SKM-1 (cell line): Measurements from ENCODE around the gene NEGR1.

ENCODE experiments used
- DNase-seq: peaks from one replicate; lab custom pipeline; 2025; ENCODE audit not compliant: unreplicated experiment; lab: John Stamatoyannopoulos, UW

The NEGR1 gene

DNA sequence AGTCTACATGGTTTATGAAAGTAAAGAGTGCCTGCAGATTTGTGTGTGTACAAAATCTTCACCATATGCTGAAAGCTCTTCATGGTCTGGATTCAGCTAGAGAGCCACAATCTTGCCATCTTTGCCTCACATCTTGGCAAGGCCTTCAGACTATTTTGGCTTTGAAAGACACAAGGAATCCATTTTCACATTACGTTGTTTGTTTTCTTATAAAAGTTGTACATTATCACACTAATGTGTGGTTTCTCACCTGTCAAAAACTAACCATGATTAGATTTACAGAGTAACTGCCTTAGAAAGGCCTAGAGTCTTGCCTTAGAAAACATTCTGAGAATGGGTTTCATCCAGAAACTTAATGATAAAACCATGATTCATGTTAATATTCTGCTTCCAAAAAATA is 494.6 kb downstream of the NEGR1 start:
- DNase-seq = no peak

GRCh38 chr1:71786218-71786617 is 496.1 kb downstream of the NEGR1 start:
- no peak for DNase-seq

- DNase-seq = no peak
Measured at GRCh38 chr1:71785450-71785849, 496.9 kb downstream of the NEGR1 start.

GRCh38 chr1:71785000-71785399 is 497.3 kb downstream of the NEGR1 start:
- DNase-seq = no peak

GRCh38 chr1:71784241-71784640 is 498.1 kb downstream of the NEGR1 start:
- DNase-seq = no peak

DNA sequence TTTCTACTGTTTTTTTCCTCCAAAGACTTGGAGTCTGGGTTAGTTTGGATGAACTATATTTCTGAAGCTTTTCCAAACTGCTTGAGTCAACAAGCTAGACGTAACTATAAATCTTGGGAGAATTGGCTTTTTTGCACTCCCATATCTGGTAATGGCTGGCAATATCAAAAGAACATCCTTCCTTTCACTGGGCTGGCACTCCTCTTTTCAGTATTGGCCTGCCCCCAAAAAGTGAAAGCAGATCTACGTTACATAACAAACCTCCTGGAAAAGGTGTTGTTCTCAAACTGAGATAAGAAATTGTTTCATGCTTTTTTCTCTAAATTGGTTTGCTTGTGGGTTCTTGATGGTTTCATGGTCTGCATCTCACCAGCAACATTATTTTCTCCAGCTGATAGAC is 499.3 kb downstream of the NEGR1 start:
- DNase-seq = no peak

GRCh38 chr1:71781450-71781849 is 500.9 kb downstream of the NEGR1 start:
- DNase-seq = no peak

- DNase-seq = no peak
Measured at GRCh38 chr1:71780681-71781080, 501.7 kb downstream of the NEGR1 start.

GRCh38 chr1:71778940-71779339 is 503.4 kb downstream of the NEGR1 start:
- no peak for DNase-seq

- DNase-seq = no peak
Measured at GRCh38 chr1:71777094-71777493, 505.2 kb downstream of the NEGR1 start.

GRCh38 chr1:71774705-71775104 is 507.6 kb downstream of the NEGR1 start:
- no peak for DNase-seq

DNA sequence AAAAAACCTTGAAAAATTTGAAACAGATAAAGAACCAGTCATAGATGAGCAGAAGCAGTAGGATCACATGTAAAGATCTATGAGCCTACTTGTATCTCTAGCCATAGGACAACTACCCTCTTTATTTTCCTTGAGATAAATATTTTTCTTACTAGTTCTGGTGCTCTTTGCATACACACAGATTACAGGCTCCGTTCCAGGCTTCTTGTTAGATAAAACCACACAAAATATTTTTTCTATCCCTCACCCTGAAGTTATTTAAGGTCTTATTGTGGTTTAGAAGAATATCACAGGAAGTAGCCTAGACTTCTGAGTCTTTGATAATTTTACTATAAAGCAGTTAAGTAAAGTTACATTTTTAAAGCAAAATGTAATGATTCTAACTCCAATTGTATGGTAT is 512.2 kb downstream of the NEGR1 start:
- DNase-seq = no peak

- DNase-seq = no peak
Measured at GRCh38 chr1:71766748-71767147, 515.6 kb downstream of the NEGR1 start.

DNA sequence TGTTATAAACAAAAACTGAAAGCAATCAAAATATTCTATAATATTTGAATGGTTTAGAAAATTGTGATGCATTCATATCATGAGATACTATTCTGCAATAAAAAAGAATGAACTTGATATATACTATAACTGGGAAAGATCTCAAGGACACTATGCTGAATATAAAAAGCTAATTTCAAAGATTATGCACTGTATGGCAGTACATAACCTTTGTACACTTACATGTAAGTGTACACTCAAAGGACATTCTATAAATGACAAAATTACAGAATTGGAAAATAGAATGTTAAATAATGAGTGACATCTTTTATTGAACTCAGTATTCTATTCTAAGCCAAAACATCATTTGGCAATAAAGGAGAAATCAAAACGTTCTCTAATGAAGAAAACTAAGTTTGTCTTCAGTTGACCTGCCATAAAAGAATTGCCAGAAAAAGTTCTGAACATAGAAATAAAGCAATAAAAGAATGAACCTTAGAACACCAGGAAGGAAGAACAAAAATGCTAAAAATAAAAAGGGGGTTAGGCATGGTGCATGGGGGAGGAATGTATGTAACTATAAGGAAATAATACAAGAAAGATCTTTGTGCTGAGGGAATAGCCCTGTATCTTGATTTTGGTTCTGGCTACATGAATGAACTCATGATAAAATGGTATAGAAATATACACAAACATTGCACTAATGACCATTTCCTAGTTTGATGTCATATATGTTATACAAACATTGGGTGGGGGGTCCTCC is 519.7 kb downstream of the NEGR1 start:
- DNase-seq = no peak

- no peak for DNase-seq
Measured at GRCh38 chr1:71755441-71755840, 526.9 kb downstream of the NEGR1 start.

DNA sequence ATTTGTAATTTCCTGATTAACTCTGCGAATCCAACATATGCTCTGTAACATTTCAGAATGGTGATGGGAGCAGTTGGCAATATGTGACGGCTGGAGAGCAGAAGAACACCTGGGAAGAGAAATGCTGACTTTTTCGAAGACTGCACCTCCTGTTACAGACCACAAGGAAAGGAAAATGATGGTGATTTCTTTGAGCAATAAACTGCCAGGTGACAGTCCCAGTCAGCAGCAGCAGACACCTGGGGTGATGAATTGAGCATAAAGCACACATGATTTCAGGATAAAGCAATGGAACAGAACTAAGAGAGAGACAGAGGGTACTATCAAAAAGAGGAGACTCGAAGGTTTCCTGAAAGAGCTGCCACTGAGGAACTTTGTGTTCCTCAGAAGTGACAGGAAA is 528.6 kb downstream of the NEGR1 start:
- no peak for DNase-seq

DNA sequence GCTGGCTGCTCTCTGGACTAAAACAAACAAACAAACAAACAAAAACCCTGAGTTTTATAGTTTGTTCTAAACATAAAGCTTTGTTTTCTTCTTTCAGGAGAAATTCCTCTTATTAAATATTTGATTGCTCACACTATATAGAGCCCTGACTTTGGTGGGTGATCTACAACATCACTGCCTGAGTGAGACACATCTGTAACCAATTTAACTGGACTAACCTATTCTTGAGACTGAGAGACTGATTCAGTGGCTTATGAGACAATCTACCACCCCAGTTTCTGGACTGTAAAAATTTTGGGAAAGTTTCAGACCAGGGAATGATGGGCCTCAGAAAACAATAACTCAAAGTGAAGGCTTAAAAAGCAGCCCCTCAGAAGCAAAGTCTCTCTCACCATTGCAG is 537.0 kb downstream of the NEGR1 start:
- DNase-seq = no peak

GRCh38 chr1:71743862-71744261 is 538.5 kb downstream of the NEGR1 start:
- no peak for DNase-seq

GRCh38 chr1:71738910-71739309 is 543.4 kb downstream of the NEGR1 start:
- DNase-seq = no peak

DNA sequence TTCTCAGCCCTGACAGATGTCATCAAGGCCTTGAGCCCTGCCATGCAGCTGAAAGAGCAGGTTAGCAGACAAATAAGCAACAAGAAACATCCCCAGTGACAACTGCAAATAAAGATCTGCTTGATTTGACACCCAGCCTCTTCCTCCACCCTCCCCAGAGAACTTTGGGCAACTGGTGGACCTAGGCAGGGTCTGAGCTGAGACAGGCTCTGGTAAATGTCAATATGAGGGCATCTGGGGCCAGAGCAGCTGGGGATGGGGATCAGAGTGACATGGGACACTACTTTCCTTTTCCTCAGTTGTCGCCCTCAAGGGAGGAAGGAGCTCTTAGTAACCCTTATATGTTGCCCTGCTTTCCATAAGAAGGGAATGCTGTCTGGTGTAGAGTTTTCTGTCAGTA is 544.1 kb downstream of the NEGR1 start:
- no peak for DNase-seq

DNA sequence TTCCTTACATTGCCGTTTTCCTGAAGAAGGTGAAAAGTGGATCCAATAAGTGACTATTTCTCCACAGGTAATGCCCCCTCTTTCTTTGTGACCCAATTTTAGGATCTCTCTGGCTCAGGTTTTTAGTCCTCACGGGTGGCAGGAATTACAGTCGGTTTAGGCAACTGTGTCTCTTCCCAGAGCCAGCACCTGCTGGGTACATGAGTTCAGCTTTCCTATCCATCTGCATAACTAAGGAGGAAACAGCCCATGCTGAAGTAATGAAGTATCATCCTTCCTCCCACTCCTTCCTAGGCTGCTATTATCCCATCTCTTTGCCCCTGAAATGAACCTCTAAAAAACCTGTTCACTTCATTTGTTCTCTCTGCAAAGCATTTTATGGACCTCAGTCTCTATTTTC is 544.6 kb downstream of the NEGR1 start:
- DNase-seq = no peak

GRCh38 chr1:71733121-71733520 is 549.2 kb downstream of the NEGR1 start:
- no peak for DNase-seq

GRCh38 chr1:71721532-71721931 is 560.8 kb downstream of the NEGR1 start:
- no peak for DNase-seq
